H1 (cell line): Measurements from ENCODE around the gene DNASE1L1. TPM values are rescaled to one million over a fixed set of nuclear protein-coding genes. Genes with fewer than 3 reads are reported as not detected.

Experiments used
- CTCF ChIA-PET: fragments of 300-600 bp; sonication (Branson Sonifier 250); formaldehyde crosslinking; loops from one replicate; lab custom pipeline; 2021; ENCODE audit not compliant: partially characterized antibody; lab: Charles Lee
- POLR2A ChIA-PET: fragments of 300-600 bp; sonication (Branson Sonifier 250); formaldehyde crosslinking; loops from one replicate; lab custom pipeline; 2021; ENCODE audit warnings: inconsistent platforms; ENCODE audit not compliant: partially characterized antibody; lab: Charles Lee
- DNase-seq, 2 experiments: peaks; one replicate each; pipeline versions ENCODE4 v3.0.0 to v3.0.0-alpha.2; 2010 to 2022; ENCODE audit warnings: low spot score in 2 of 2, low read depth in 1 of 2, mixed read lengths in 1 of 2
- FAIRE-seq: peaks from 2 replicates; lab custom pipeline; 2011; peaks lifted over from hg19 to GRCh38; lab: Jason Lieb, UNC
- H2AFZ ChIP-seq: 2 replicates; pipeline ENCODE4 v1.8.1; 2012; ENCODE audit warnings: low read length, inconsistent platforms
- H2AK5ac ChIP-seq: 2 replicates; pipeline ENCODE4 v1.6.1; 2013; ENCODE audit warnings: low read depth, low read length
- H2BK120ac ChIP-seq: replicated peaks from 2 replicates; pipeline ENCODE3; 2013; ENCODE audit warnings: low read depth, low read length, inconsistent platforms
- H2BK12ac ChIP-seq: 2 replicates; pipeline ENCODE4 v1.6.1; 2013; ENCODE audit warnings: low read depth, low read length
- H2BK15ac ChIP-seq: 2 replicates; pipeline ENCODE4 v1.6.1; 2013; ENCODE audit warnings: low read length
- H2BK20ac ChIP-seq: 2 replicates; pipeline ENCODE4 v1.6.1; 2013; ENCODE audit warnings: low read length
- H2BK5ac ChIP-seq: 2 replicates; pipeline ENCODE4 v1.6.1; 2013; ENCODE audit warnings: low read depth, low read length
- H3K14ac ChIP-seq: 2 replicates; pipeline ENCODE4 v1.6.1; 2013; ENCODE audit warnings: inconsistent platforms; ENCODE audit not compliant: insufficient read length
- H3K18ac ChIP-seq: 2 replicates; pipeline ENCODE4 v1.6.1; 2013; ENCODE audit warnings: low read length; ENCODE audit errors: extremely low read depth
- H3K23ac ChIP-seq: 2 replicates; pipeline ENCODE4 v1.6.1; 2013; ENCODE audit warnings: inconsistent platforms; ENCODE audit not compliant: insufficient read length
- H3K23me2 ChIP-seq: 2 replicates; pipeline ENCODE4 v1.6.1; 2013; ENCODE audit warnings: low read depth, low read length
- H3K27ac ChIP-seq: 2 replicates; pipeline ENCODE4 v1.6.1; 2011; ENCODE audit warnings: low read depth, low read length, inconsistent platforms
- H3K27me3 ChIP-seq, 4 experiments: replicated peaks in 1 of 4; 1 replicate in 1 of 4; 2 replicates in 3 of 4; pipeline versions ENCODE4 v1.6.1 to v1.8.1; 2011 to 2013; ENCODE audit warnings: low read length in 3 of 4, mild to moderate bottlenecking in 3 of 4, inconsistent platforms in 2 of 4, mixed read lengths in 2 of 4, moderate library complexity in 1 of 4; ENCODE audit not compliant: control insufficient read depth in 3 of 4, insufficient read depth in 3 of 4; ENCODE audit errors: extremely low read depth in 1 of 4
- H3K36me3 ChIP-seq, 4 experiments: 2 replicates each; pipeline versions ENCODE4 v1.6.1 to v1.8.1; 2011 to 2013; ENCODE audit warnings: mild to moderate bottlenecking in 4 of 4, low read length in 3 of 4, moderate library complexity in 2 of 4, control low read depth in 1 of 4, inconsistent platforms in 1 of 4; ENCODE audit not compliant: insufficient read depth in 4 of 4, control insufficient read depth in 2 of 4
- H3K4ac ChIP-seq: replicated peaks from 2 replicates; pipeline ENCODE3; 2013; ENCODE audit warnings: low read length, low read depth, mixed read lengths, inconsistent platforms; ENCODE audit not compliant: insufficient read length
- H3K4me1 ChIP-seq, 4 experiments: replicated peaks in 1 of 4; 1 replicate in 1 of 4; 2 replicates in 3 of 4; pipeline versions ENCODE4 v1.6.1 to v1.8.1; 2011 to 2013; ENCODE audit warnings: low read length in 3 of 4, inconsistent platforms in 2 of 4, mixed read lengths in 1 of 4; ENCODE audit not compliant: insufficient read depth in 4 of 4, control insufficient read depth in 3 of 4
- H3K4me2 ChIP-seq, 2 experiments: 2 replicates each; pipeline versions ENCODE4 v1.6.1 to v1.8.1; 2011 to 2013; ENCODE audit warnings: low read depth in 2 of 2, low read length in 2 of 2, control low read depth in 1 of 2, inconsistent platforms in 1 of 2, mild to moderate bottlenecking in 1 of 2; ENCODE audit not compliant: insufficient read depth in 1 of 2
- H3K4me3 ChIP-seq, 4 experiments: fragments of 200-600, 300-600 bp in 1 of 4; sonication (generic), shearing (Covaris generic), sonication (Bioruptor Twin) in 1 of 4; 2 replicates each; pipeline versions ENCODE4 v1.5.1 to v1.8.1; 2011 to 2016; ENCODE audit warnings: low read length in 4 of 4, low read depth in 3 of 4, control low read depth in 2 of 4, inconsistent platforms in 2 of 4, mild to moderate bottlenecking in 2 of 4, mixed read lengths in 1 of 4, moderate library complexity in 1 of 4; ENCODE audit not compliant: insufficient read depth in 2 of 4; ENCODE audit errors: extremely low read depth in 1 of 4
- H3K56ac ChIP-seq: replicated peaks from 2 replicates; pipeline ENCODE3; 2013; ENCODE audit warnings: low read depth, mild to moderate bottlenecking, mixed read lengths, low read length, inconsistent platforms; ENCODE audit not compliant: insufficient read length
- H3K79me1 ChIP-seq: 2 replicates; pipeline ENCODE4 v1.6.1; 2013; ENCODE audit warnings: low read depth, low read length, control low read depth
- H3K79me2 ChIP-seq, 2 experiments: 2 replicates each; pipeline versions ENCODE4 v1.6.1 to v1.8.1; 2012 to 2013; ENCODE audit warnings: low read length in 2 of 2, mild to moderate bottlenecking in 2 of 2, inconsistent platforms in 1 of 2; ENCODE audit not compliant: insufficient read depth in 2 of 2, control insufficient read depth in 1 of 2
- H3K9ac ChIP-seq, 4 experiments: replicated peaks in 1 of 4; 1 replicate in 1 of 4; 2 replicates in 3 of 4; pipeline versions ENCODE4 v1.6.1 to v1.8.1; 2011 to 2013; ENCODE audit warnings: low read depth in 3 of 4, low read length in 3 of 4, control low read depth in 2 of 4, mild to moderate bottlenecking in 2 of 4, moderate library complexity in 2 of 4, inconsistent platforms in 1 of 4; ENCODE audit errors: extremely low read depth in 1 of 4
- H3K9me3 ChIP-seq, 2 experiments: 2 replicates each; pipeline versions ENCODE4 v1.6.1 to v1.8.1; 2012 to 2013; ENCODE audit warnings: mild to moderate bottlenecking in 2 of 2, moderate library complexity in 2 of 2, control low read depth in 1 of 2, inconsistent platforms in 1 of 2, low read depth in 1 of 2, low read length in 1 of 2, mixed read lengths in 1 of 2; ENCODE audit not compliant: insufficient read depth in 2 of 2
- H4K20me1 ChIP-seq, 2 experiments: replicated peaks in 1 of 2; 2 replicates each; pipeline versions ENCODE3 to v1.8.1; 2011 to 2013; ENCODE audit warnings: inconsistent platforms in 2 of 2, low read length in 2 of 2, mild to moderate bottlenecking in 1 of 2; ENCODE audit not compliant: insufficient read depth in 2 of 2, control insufficient read depth in 1 of 2
- H4K5ac ChIP-seq: 2 replicates; pipeline ENCODE4 v1.6.1; 2013; ENCODE audit warnings: low read length, low read depth, mixed read lengths, inconsistent platforms; ENCODE audit not compliant: insufficient read length
- H4K8ac ChIP-seq: 2 replicates; pipeline ENCODE4 v1.8.0; 2013; ENCODE audit warnings: mild to moderate bottlenecking, moderate library complexity, low read length, inconsistent platforms; ENCODE audit not compliant: insufficient read depth; ENCODE audit errors: extremely low read depth
- H4K91ac ChIP-seq: replicated peaks from 2 replicates; pipeline ENCODE3; 2013; ENCODE audit warnings: low read length, mixed read lengths, inconsistent platforms; ENCODE audit not compliant: insufficient read length
- ATF2 ChIP-seq: IDR thresholded peaks from 2 replicates; pipeline ENCODE4 v1.6.1; 2012; ENCODE audit warnings: low read length, inconsistent platforms
- EGR1 ChIP-seq: IDR thresholded peaks from 2 replicates; pipeline ENCODE4 v1.6.1; 2011; ENCODE audit warnings: low read depth, low read length, borderline replicate concordance
- GABPA ChIP-seq: IDR thresholded peaks from 2 replicates; pipeline ENCODE4 v1.6.1; 2011; ENCODE audit warnings: mild to moderate bottlenecking, low read length, moderate library complexity, borderline replicate concordance; ENCODE audit not compliant: insufficient read depth
- HDAC6 ChIP-seq: IDR thresholded peaks from one replicate; pipeline ENCODE4 v1.7.1; 2012; ENCODE audit warnings: low read depth, mild to moderate bottlenecking, inconsistent platforms, low read length, moderate library complexity
- JUN ChIP-seq: IDR thresholded peaks from 2 replicates; pipeline ENCODE4 v1.6.1; 2011; ENCODE audit warnings: low read depth, mild to moderate bottlenecking, improper control_type of control experiment, low read length
- PHF8 ChIP-seq: fragments of 200-600 bp; sonication (generic); conservative IDR thresholded peaks from 2 replicates; pipeline ENCODE4 v1.7.1; 2012; ENCODE audit warnings: low read depth, mild to moderate bottlenecking, inconsistent platforms, low read length, moderate library complexity
- RNF2 ChIP-seq: fragments of 200-900, 300-1000 bp; sonication (generic); IDR thresholded peaks from 2 replicates; pipeline ENCODE4 v1.7.1; 2016; ENCODE audit warnings: borderline replicate concordance, low read depth, mild to moderate bottlenecking, antibody characterized with exemption, low read length; ENCODE audit not compliant: poor library complexity, severe bottlenecking; ENCODE audit errors: missing control alignments
- TAF7 ChIP-seq: optimal IDR thresholded peaks from 2 replicates; pipeline ENCODE3; 2011; ENCODE audit warnings: low read depth, mild to moderate bottlenecking, inconsistent platforms, low read length, moderate library complexity, borderline replicate concordance
- YY1 ChIP-seq: IDR thresholded peaks from 2 replicates; pipeline ENCODE4 v1.6.1; 2011; ENCODE audit warnings: low read depth, mild to moderate bottlenecking, low read length
- WGBS, 2 experiments: shearing (Covaris generic) in 1 of 2; methylation state at CpG; one replicate each; pipeline versions ENCODE4 v1.1.6 to v1.1.7; 2013 to 2015; ENCODE audit warnings: low lambda C conversion rate in 2 of 2, mixed read lengths in 2 of 2, inconsistent platforms in 1 of 2, low coverage in 1 of 2, missing lambda C conversion rate in 1 of 2; ENCODE audit not compliant: insufficient replicate concordance in 2 of 2, insufficient coverage in 1 of 2, insufficient read length in 1 of 2; ENCODE audit errors: extremely low coverage in 1 of 2, missing lambda C conversion rate in 1 of 2; 5-methylcytosine and 5-hydroxymethylcytosine counted together
- polyA plus RNA-seq, 7 experiments: library from polyadenylated mRNA; depleted of rRNA in 3 of 7; stranded (reverse) in 5 of 7; unstranded in 2 of 7; fragments of >200 nt in 5 of 7; fragments of 200-250 nt in 2 of 7; gene quantifications; 1 replicate in 5 of 7; 2 replicates in 1 of 7; 4 replicates in 1 of 7; pipeline versions ENCODE4 v1.2.1 to v1.2.3, GENCODE V29; 2011 to 2013; ENCODE audit warnings: missing spikeins in 2 of 7, mixed read lengths in 2 of 7
- total RNA-seq: library from RNA; stranded (reverse); fragmentation: NEBNext Ultra II Directional; extraction: Animal tissue kit (Norgen Biotek cat#: 25700); gene quantifications from 2 replicates; pipeline ENCODE4 v1.2.1, GENCODE V29; 2021

The DNASE1L1 gene
- total and polyA plus RNA-seq, 2 of the 8 experiments (the other 6 are each of a cell fraction or from before 2014, with no cell fraction given): 8.7 to 30.0 TPM

- TF ChIP-seq PHF8 (no peak), EGR1 (no peak), ATF2 (no peak), HDAC6 (no peak), GABPA (no peak), JUN (no peak), TAF7 (no peak), RNF2 (no peak), YY1 (no peak)
- FAIRE-seq (no peak), DNase-seq (no peak)
- H3K27ac ChIP-seq: no peak overlapping the region
- H3K18ac ChIP-seq: no peak overlapping the region
- H4K5ac ChIP-seq: no peak overlapping the region
- H2AK5ac ChIP-seq: no peak overlapping the region
- H2BK15ac ChIP-seq: no peak overlapping the region
- peaks cover 0 to 9% of the 10 kb centered on the region in 2 experiments; a peak in 2 of 4 replicates for H3K79me2 ChIP-seq
- H3K27me3 ChIP-seq: no peaks in the 10 kb centered on the region
- no peak overlapping the region for H3K4me2 ChIP-seq
- no peak overlapping the region for H2BK12ac ChIP-seq
- H2AFZ ChIP-seq: no peak overlapping the region
- peaks cover 9 to 44% of the 10 kb centered on the region in 2 experiments for H4K20me1 ChIP-seq
- H3K4me1 ChIP-seq: no peaks in the 10 kb centered on the region
- no peaks in the 10 kb centered on the region for H3K9me3 ChIP-seq
- no peak overlapping the region for H3K4ac ChIP-seq
- no peak overlapping the region for H4K91ac ChIP-seq
- no peak overlapping the region for H3K14ac ChIP-seq
- H3K36me3 ChIP-seq: peaks cover 38 to 94% (median 75%) of the 10 kb centered on the region in 4 experiments
- H2BK20ac ChIP-seq: no peak overlapping the region
- H2BK5ac ChIP-seq: no peak overlapping the region
- ChIA-PET CTCF (no interaction called here), POLR2A (interaction anchor here (4.1 to 15.6 kb wide), 2 partner anchors 7 to 10 kb away, joined by 46 to 348 read pairs; no protein-coding TSS in a partner anchor)
- H3K56ac ChIP-seq: no peak overlapping the region
- no peaks in the 10 kb centered on the region for H3K23me2 ChIP-seq
- WGBS, 2 experiments: 91% methylated on average over 6 of the region's 6 CpGs; no CpG with 5 or more reads in 1 of the 2 experiments
- H4K8ac ChIP-seq: no peak overlapping the region
- no peak overlapping the region for H2BK120ac ChIP-seq
- no peak overlapping the region for H3K9ac ChIP-seq
- no peak overlapping the region for H3K23ac ChIP-seq
- H3K79me1 ChIP-seq: no peaks in the 10 kb centered on the region; the same call in 1 of the 2 replicates
- H3K4me3 ChIP-seq: no peak overlapping the region
These were observed 50.2 kb downstream of the DNASE1L1 start for GRCh38 chrX:154358829-154359228.
